Peyer's patch (tissue), 4 donors: ENCODE results near the gene METAP1. TPM values are rescaled to one million over a fixed set of nuclear protein-coding genes. Genes with fewer than 3 reads are reported as not detected.
"Not testable (repeated sequence)": the region's sequence is repeated elsewhere in the genome, so short reads cannot be mapped to it uniquely, and the experiment has no call there.

ENCODE experiments used
- DNase-seq, 3 donors: peaks; one replicate each; pipeline ENCODE4 v3.0.0-alpha.2; 2017 to 2019
- H3K27ac ChIP-seq, 4 donors: fragments of 200-600 bp; sonication (generic); one replicate each; pipeline ENCODE4 v1.5.1; 2016 to 2019
- H3K27me3 ChIP-seq, 2 donors: fragments of 200-600 bp; sonication (generic); one replicate each; pipeline ENCODE4 v1.5.1; 2019
- H3K36me3 ChIP-seq, 3 donors: fragments of 200-600 bp; sonication (generic); one replicate each; pipeline ENCODE4 v1.5.1; 2016 to 2019
- H3K4me1 ChIP-seq, 4 donors: fragments of 200-600 bp; sonication (generic); one replicate each; pipeline ENCODE4 v1.5.1; 2016 to 2019
- H3K4me3 ChIP-seq, 4 donors: fragments of 200-600 bp; sonication (generic); 1 replicate in 3 of 4; 2 replicates in 1 of 4; pipeline ENCODE4 v1.5.1; 2016 to 2019; ENCODE audit warnings: mild to moderate bottlenecking in 1 of 4
- H3K9me3 ChIP-seq, 4 donors: fragments of 200-600 bp; sonication (generic); one replicate each; pipeline ENCODE4 v1.5.1; 2016 to 2019; ENCODE audit warnings: mild to moderate bottlenecking in 1 of 4
- POLR2A ChIP-seq, 2 donors: fragments of 450-650 bp; IDR thresholded peaks; one replicate each; pipeline ENCODE4 v1.5.1; 2017; ENCODE audit warnings: antibody characterized with exemption in 2 of 2, mild to moderate bottlenecking in 2 of 2, moderate library complexity in 2 of 2
- total RNA-seq, 4 donors: library from RNA; depleted of rRNA; stranded (reverse); fragments of >200 nt; gene quantifications; one replicate each; pipeline ENCODE4 v1.1.0, GENCODE V29; 2016
- TF ChIP-seq, protein P1 (sequence below), 6 experiments: fragments of 450-650 bp in 4 of 6; fragments of 200-600 bp in 2 of 6; sonication (generic) in 1 of 6; IDR thresholded peaks; one replicate each; pipeline ENCODE4 v1.5.1; 2017 to 2019; ENCODE audit warnings: antibody characterized with exemption in 6 of 6, mild to moderate bottlenecking in 3 of 6, moderate library complexity in 1 of 6

The METAP1 gene
- total RNA-seq, 4 donors from 2014 or later: 28.9 to 35.4 (median 32.5) TPM

DNA sequence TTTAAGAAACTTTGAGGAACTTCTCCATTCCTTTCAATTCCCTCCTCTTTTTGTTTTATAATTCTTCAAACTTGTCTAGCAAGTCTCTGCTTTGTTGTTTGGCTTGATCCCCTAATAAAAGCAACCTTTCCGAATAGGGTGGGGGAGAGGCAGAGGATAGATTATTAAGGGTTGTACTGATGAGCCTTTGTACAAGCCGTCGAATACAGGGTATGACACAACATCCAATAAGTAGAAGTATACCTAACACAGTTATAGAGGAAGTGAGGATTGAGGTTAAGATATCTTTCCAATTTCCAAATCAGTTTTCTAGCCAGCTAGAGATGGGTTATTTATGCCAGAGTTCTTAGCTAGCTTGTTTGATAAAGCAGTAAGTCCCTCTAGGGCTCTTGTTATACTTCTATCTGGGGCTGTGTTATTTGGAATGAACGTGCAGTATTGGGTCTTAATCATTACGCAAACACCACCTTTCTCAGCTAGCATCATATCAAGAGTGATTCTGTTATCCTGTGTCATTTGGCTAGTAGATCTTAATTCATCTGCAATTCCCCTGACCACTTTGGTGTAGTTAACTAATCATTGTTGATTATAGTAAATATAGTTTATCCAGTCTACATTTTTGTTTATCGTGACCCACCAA, 18.5 kb downstream of the METAP1 start:
- TF ChIP-seq, protein P1, sequence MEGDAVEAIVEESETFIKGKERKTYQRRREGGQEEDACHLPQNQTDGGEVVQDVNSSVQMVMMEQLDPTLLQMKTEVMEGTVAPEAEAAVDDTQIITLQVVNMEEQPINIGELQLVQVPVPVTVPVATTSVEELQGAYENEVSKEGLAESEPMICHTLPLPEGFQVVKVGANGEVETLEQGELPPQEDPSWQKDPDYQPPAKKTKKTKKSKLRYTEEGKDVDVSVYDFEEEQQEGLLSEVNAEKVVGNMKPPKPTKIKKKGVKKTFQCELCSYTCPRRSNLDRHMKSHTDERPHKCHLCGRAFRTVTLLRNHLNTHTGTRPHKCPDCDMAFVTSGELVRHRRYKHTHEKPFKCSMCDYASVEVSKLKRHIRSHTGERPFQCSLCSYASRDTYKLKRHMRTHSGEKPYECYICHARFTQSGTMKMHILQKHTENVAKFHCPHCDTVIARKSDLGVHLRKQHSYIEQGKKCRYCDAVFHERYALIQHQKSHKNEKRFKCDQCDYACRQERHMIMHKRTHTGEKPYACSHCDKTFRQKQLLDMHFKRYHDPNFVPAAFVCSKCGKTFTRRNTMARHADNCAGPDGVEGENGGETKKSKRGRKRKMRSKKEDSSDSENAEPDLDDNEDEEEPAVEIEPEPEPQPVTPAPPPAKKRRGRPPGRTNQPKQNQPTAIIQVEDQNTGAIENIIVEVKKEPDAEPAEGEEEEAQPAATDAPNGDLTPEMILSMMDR (IDR thresholded peaks at IDR 0.05): no peak
- TF ChIP-seq POLR2A (IDR thresholded peaks at IDR 0.05): no peak
- Histone ChIP-seq H3K9me3 (no peaks in the 10 kb centered on the region), H3K36me3 (no peaks in the 10 kb centered on the region), H3K27me3 (no peaks in the 10 kb centered on the region), H3K4me3 (no peak overlapping the region), H3K4me1 (no peaks in the 10 kb centered on the region), H3K27ac (no peak overlapping the region)
- DNase-seq: no peak

DNA sequence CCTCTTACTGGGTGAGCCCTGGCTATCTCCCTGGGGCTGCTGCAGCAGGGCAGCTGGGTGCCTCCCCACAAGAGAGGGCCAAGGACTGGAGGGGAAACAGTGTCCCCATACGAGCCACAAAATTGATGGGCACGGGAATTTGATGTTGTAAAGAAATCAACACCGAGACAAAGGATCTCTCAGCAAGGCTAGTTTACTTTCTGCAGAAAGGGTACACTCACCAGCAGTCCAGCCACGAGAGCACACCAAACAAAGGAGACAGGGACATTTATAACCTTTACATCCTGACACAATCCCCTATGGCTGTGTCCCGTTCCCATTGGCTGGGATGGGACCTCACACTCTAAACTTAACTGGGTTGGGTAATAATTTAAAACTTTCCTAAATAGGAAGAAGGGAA, 25.9 kb downstream of the METAP1 start:
- no peak for DNase-seq
- no peaks in the 10 kb centered on the region for H3K36me3 ChIP-seq
- peaks cover 0 to 15% (median 2%) of the 10 kb centered on the region in 4 donors for H3K4me1 ChIP-seq
- TF ChIP-seq, protein P1 (IDR thresholded peaks at IDR 0.05): no peak
- TF ChIP-seq POLR2A (IDR thresholded peaks at IDR 0.05): no peak
- H3K27me3 ChIP-seq: no peaks in the 10 kb centered on the region
- H3K27ac ChIP-seq: no peak overlapping the region
- peaks cover 0 to 6% (median 0%) of the 10 kb centered on the region in 4 donors for H3K9me3 ChIP-seq
- H3K4me3 ChIP-seq: no peak overlapping the region

DNA sequence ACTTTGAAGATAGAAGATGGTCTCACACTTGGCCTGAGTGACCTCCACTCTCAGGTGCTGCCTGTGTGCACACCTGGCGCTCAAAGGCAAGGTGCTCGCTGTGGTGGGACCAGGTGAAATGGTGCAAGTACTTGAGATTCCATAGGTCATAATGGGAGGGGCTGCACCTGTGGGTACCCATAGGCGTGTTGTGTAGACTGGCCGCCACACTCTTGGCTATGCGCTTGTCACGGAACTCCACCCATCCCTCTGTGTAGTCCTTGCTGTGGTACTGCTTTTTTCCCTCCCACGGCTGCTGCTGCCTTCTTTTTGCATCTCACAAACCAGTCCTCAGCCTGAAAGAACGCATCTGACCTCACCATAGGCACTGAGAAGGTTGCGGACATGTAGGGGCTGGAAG, 27.0 kb downstream of the METAP1 start:
- Histone ChIP-seq H3K27ac (no peak overlapping the region), H3K36me3 (no peaks in the 10 kb centered on the region), H3K4me3 (no peak overlapping the region), H3K4me1 (peaks cover 0 to 18% (median 2%) of the 10 kb centered on the region in 4 donors), H3K9me3 (peaks cover 0 to 6% (median 0%) of the 10 kb centered on the region in 4 donors), H3K27me3 (no peaks in the 10 kb centered on the region)
- DNase-seq: no peak
- TF ChIP-seq POLR2A (IDR thresholded peaks at IDR 0.05): no peak
- TF ChIP-seq, protein P1 (IDR thresholded peaks at IDR 0.05): no peak

DNA sequence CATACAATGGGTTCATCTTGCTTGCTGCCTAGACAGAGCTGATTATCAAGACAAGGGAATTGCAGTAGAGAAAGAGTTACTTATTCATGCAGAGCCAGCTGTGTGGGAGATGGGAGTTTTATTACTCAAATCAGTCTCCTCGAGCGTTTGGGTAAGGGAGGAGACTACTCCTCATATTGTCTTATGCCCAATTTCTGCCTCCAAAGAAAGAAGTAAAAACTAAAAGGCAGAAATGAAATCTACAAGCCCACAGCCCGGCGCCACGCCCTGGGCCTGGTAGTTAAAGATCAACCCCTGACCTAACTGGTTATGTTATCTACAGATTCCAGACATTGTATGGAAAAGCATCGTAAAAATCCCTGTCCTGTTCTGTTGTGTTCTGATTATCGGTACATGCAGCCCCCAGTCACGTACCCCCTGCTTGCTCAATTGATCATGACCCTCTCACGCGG, 28.3 kb downstream of the METAP1 start:
- Histone ChIP-seq H3K27ac (peak overlapping the region in 1 of 4 donors; percentile 6), H3K4me1 (peaks cover 0 to 28% (median 2%) of the 10 kb centered on the region in 4 donors)
- not testable (repeated sequence) for H3K27me3 ChIP-seq, H3K4me3 ChIP-seq, H3K36me3 ChIP-seq, H3K9me3 ChIP-seq
- DNase-seq: peak in 1 of 3 donors; percentile 56

DNA sequence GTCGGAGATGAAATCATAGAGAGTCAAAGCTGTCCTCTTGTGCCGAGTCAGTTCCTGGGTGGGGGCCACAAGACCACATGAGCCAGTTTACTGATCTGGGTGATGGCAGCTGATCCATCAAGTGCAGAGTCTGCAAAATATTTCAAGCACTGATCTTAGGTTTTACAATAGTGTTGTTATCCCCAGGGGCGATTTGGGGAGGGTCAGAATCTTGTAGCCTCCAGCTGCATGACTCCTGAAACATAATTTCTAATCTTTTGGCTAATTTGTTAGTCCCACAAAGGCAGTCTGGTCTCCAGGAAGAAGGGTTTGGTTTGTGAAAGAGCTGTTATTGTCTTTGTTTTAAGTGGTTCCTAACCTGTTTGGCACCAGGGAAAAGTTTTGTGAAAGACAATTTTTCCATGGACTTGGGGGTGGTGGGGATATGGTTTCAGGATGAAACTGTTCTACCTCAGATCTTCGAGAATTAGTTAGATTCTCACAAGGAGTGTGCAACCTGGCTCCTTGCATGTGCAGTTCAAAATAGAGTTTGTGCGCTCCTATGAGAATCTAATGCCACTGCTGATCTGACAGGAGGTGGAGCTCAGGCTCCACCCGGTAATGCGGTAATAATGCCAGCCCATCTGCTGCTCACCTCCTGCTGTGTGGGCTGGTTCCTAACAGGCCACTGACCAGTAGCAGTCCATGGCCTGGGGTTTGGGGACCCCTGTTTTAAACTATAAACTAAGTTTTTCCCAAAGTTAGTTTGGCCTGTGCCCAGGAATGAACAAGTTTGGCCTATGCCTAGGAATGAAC, 29.2 kb downstream of the METAP1 start:
- TF ChIP-seq, protein P1 (IDR thresholded peaks at IDR 0.05): peak in 3 of 6 experiments; percentile 30 to 47 (median 31)
- no peak for TF ChIP-seq POLR2A (IDR thresholded peaks at IDR 0.05)
- peaks cover 0 to 32% (median 2%) of the 10 kb centered on the region in 4 donors for H3K4me1 ChIP-seq
- no peak overlapping the region for H3K27ac ChIP-seq
- DNase-seq: peak in 2 of 3 donors; percentile 58 to 60
- H3K4me3 ChIP-seq: no peak overlapping the region
- no peaks in the 10 kb centered on the region for H3K27me3 ChIP-seq
- H3K9me3 ChIP-seq: peaks cover 0 to 6% (median 0%) of the 10 kb centered on the region in 4 donors
- H3K36me3 ChIP-seq: no peaks in the 10 kb centered on the region

DNA sequence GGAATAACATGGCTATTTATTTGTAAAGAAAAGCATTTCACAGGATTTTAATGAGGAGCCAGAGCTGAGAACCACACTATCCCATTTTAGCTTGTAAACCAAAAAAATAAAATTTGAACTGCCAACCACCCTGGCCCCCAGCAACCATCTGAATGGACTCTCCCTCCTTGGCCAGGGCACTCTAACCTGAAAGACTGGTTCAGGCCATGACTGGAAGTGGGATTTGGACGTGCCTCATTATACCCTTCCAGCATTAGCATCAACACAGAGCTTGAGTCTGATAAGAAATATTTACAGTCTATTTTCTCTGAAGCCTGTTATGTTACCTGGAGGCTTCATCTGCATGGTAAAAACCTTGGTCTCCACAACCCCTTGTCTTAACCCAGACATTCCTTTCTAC, 30.0 kb downstream of the METAP1 start:
- Histone ChIP-seq H3K4me1 (peaks cover 0 to 32% (median 2%) of the 10 kb centered on the region in 4 donors), H3K36me3 (no peaks in the 10 kb centered on the region), H3K9me3 (peaks cover 0 to 6% (median 0%) of the 10 kb centered on the region in 4 donors), H3K4me3 (no peak overlapping the region), H3K27me3 (no peaks in the 10 kb centered on the region), H3K27ac (no peak overlapping the region)
- TF ChIP-seq, protein P1 (IDR thresholded peaks at IDR 0.05): no peak
- TF ChIP-seq POLR2A (IDR thresholded peaks at IDR 0.05): no peak
- no peak for DNase-seq
